COR-L47 (cell line): ENCODE measurements around the gene PLAU.
"Not testable (repeated sequence)": the region's sequence is repeated elsewhere in the genome, so short reads cannot be mapped to it uniquely, and the experiment has no call there.

Source experiments
- DNase-seq: peaks from one replicate; lab custom pipeline; 2025; lab: John Stamatoyannopoulos, UW

PLAU gene

DNA sequence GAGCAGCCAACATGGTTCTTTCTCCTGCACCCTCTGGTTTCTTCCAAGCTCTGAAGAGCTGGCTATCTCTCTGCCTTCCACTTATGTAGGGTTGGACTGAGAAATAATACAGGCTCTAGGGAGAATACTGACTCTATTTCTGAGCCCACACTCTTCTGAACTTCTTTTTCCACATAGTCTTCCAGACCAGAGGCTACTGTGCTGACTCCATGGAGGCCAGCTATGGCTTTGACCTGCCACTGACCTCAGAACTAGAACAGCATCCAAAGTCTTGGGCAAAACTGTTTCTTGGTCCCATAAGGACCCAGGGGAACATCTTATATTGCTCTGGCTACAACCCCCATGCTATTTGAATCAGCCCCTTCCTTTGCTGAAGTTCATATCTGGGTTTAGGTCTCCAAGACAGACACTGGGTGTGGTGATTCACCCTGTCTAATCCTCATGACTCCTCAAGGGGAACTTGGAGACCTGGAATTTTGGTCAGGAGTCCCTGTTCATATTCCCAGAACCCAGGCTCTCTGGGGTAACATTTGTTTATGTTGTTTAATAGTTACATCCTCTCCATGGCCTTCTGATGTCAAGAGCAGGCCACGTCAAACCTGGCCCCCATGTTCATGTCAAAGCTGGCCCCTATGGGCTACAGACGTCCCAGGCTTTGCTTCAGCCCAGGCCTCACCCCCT, 12.1 kb upstream of the PLAU start:
- no peak for DNase-seq

DNA sequence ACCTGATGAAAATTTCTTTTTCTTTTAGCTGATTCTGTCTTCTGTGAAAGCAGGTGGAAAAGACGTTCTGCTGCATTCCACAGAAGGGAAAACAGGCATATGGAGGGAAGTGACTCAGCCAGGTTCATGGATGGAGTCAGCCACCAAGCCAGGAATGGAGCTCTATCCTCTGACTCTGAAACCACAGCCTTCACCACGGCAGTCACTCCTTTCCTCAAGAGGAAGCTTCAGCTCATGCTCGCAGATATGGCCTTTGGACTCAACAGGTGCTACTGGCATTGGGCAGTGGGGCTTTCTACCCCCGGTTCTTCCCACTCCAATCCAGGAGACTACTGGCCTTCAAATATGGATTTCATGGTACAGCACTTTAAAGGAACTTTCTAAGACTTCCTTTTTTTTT, 11.5 kb upstream of the PLAU start:
- DNase-seq = no peak

DNA sequence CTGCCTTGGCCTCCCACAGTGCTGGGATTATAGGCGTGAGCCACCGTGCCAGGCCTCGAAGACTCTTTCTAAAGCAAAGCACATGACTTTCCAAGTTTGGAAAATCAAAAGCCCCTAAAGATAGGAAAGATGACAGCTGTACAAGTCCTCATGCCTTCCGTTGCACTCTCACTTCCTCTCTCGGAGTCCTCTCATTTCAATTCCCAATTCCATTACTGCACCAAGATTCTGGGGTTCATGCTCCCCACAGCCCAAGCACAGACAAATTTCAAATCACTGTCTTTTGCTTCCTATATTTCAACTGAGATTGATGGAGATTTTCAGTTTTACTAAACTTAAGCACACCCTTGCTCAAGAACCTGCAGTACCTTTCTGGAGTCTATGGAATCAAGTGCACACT, 10.9 kb upstream of the PLAU start:
- DNase-seq = no peak

DNA sequence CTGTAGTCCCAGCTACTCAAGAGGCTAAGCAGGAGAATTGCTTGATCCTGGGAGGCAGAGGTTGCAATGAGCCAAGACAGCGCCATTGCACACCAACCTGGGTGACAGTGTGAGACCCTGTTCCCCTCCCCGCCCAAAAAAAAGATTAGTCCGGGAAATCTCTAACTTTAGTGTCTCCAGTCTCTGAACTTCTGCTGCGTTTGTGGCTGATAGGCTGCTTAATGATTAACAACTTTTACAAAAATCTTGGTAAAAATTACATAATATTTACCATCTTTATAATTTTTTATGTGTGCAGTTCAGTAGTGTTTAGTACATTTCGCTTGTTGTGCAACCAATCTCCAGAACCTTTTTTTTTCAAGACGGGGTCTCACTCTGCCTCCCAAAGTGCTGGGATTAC, 9.7 kb upstream of the PLAU start:
- DNase-seq = no peak

DNA sequence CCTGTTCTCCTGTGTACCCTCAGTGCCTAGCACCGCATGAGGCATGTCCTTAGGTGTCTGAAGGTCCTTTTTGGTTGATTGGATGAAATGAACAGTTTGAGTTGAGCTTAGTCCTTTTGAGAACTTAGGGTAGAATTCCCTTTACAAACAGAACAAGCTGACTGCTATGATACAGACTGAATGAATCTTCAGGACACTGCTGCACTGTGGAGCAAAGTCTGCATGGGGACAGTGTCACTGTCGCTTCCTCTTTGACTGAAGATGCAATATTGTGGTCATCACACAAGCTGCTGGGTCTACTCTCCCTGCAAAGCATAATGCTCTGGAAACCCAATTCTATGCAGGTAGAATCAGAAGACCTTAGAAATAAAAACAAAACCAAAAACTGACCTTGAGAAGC, 8.6 kb upstream of the PLAU start:
- DNase-seq = no peak

DNA sequence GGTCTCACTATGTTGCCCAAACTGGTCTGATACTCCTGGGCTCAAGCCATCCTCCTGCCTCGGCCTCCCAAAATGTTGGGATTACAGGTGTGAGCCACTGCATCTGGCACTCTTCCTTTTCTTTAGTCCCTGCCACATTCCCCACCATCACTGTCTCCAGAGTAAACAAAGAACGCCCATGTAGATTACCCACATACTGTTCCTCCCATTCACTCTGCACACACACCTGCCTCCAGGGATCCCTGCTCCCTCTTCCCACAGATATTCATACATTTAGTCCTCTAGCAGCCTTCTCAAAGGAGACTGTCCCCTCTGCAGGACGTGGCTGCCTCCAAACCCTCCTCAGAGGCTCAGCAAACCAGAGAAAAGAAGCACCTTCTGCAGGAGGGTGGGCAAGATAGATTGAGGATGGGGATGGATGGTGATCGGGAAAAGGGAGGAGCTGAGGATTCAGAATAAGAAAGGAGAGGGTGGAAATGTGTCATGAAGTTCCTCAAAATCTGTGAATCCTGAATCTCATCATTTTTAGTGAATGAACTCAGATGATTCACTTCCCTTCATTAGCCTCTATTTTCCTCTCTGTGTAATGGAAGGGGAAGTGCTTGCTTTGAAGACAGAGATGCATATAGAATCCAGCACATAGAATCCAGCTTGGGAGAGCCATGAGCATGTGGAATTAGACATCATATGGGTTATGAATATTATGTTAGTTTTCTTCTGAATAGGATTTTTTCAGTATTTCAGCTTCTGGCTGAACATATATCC, 5.5 kb upstream of the PLAU start:
- DNase-seq = peak; percentile 29

DNA sequence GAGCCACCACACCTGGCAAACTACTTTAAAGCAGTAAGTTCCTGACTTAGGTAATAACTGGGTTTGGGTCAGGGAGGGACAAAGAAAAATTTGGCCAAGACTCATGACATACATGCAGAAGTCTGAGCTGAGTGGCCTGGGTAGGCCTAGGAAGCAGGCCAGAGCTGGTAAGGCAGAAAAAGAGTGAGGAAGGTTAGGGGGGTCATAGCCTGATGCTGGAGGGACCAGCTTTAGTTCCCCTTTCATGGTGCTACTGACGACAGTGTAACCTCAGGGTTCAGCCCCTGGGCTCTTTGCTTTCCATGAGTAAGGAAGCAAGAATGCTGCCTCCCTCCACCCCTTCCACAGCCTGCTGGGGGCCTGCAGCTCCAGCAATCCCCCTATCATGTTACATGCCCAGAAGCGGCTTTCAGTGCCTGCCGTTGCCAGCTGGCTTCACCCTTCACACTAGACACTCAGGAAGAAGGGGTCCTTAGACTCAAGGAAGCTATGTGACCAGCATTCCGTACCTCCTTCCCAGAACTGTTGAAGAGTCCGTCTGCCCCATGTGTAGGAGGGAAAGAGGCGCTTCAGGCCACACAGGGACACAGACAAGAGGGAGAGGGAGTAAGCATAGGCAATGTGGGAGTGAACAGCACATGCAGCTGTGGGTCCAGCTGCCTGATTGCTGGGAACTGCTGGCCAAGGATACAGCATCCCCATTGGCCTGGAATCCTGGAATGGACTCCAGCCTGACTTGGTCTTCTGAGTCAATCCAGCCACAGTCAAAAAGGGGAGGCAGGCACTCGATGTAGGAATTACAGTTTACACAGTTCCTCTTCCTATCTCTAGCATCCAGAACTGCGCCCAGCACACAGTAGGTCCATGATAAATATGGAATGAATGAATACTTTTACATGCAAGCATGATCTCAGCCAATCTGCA, 4.1 kb upstream of the PLAU start:
- DNase-seq = no peak

DNA sequence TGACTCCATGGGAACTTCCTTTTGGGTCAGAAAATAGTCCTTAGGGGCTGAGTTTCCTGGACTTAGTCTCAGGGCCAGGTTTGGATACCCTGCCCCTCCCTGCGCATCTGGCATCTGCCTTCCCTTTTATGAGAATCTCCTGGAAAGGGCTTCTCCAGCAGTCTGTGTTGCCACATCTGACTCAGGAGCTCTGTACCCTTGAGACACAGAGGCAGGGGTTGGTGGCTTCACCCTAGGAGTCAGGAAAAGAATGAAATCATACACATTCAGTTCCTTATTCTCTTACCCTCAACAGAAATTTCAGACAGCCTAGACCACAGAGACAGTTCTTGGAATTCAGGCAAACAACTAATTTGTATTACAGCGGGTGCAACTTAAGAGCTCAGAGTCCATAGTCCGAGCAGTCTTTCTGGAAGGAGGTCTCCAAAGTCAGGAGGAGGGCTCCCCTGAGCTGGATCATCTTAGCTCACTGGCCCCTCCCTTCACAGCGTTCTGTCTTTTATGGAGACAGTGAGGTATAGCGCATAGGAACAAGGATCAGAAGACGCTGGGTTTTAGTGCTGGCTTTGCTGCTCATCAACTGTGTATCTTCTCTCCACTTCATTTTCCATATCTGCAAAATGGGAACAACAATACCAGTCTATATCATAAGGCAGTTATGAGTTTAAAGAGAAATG, 3.0 kb upstream of the PLAU start:
- no peak for DNase-seq

DNA sequence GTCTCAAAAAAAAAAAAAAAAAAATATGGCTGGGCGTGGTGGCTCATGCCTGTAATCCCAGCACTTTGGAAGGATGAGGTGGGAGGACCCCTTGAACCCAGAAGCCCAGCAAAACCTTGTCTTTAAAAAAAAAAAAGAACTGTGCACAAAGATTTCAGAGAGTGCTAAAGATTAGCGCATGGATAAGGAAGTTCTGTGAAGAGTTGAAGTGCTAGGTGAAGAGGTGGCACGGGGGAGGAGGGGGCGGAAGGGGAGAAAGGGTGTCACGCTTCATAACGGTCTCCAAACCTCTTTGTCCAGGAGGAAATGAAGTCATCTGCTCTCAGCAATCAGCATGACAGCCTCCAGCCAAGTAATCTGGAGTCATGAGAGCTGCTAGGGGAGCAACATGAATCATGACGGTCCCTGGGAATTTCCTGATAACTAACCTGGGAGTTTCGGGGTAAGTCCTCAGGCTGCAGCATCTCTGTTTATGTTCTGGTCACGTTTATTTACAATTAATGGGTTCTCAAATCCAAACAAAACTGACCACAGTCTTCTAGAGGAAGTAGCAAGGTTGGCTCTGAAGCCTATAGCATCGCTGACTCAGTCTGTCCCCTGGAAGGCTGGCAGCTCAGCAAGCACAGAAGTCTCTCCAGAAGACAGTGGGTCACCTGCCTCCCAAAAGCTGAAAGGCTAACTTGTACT, 1.9 kb upstream of the PLAU start:
- no peak for DNase-seq

DNA sequence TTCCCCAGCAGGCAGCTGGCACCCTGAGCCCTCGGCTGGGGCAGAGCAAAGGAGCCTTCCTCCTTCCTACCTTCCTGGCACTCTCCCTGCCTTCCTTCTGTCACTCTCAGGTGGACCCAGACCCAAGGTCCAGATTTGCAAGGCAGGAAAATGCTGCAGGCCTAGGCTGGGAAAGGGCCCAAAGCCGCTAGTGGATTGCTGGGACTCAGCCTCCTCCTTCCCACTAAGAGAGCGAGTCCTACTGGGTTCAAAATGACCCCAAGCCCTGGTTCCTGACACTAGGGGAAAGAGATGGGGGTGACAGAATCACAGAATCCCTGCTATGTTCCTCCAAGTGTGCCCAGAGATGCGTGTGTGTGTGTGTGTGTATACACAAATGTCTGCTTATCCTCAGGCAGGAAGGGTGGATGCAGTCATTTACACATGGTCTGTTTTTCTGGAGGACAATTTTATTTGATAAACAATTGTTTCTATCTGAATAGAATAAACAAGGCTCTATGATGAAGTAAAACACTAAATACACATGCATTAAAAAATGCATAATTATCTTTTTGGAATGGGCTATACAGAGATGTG, 1.3 kb upstream of the PLAU start:
- DNase-seq = no peak

DNA sequence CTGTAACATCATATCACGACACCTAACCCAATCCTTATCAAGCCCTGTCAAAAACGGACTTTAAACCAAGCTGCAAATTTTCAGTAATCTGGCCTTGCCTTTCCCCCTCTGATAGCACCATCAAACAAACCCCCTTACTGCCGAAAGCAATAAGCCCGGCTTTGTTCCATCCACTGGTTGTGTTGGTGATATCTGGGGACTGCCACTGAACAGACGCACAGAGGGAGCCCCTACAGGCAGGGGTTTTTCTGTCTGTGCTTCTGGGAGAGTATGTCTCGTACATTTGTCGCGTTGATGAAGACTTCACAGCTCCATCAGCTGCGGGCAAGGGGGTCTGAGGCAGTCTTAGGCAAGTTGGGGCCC, 550 bp upstream of the PLAU start:
- DNase-seq = no peak

DNA sequence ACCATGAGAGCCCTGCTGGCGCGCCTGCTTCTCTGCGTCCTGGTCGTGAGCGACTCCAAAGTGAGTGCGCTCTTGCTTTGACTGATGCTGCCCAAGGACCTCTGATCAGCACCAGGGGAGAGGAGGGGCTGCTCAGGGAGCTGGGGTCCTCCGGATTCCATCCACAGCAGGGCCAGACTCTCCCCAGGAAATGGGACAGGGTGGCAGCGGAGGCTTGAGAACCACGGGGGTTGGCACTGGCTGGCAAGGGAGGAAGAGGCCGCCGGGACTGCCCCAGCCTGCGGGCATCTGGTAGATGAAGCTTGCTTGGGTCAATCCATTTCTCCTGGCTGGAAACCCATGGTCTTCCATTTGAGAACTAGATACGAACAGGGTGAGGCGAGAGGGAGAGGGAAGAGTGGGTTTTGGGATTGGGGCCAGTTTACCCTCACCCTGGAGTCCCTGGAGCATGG, 647 bp downstream of the PLAU start:
- no peak for DNase-seq

DNA sequence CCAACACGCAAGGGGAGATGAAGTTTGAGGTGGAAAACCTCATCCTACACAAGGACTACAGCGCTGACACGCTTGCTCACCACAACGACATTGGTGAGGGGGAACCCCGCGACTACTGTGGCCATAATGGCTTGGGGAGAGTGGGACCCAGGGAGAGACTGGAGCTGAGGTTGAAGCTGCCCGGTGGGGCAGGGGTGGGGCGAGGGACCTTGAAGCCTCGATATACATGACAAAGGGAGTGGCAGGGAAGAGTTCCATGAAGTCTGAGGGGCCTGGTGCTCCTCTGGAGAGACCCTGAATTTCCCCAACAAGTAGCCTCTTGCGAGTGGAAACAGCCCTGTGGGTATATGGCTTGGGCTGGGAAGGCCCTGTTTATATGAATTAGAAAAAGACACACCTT, 3.1 kb downstream of the PLAU start:
- no peak for DNase-seq

DNA sequence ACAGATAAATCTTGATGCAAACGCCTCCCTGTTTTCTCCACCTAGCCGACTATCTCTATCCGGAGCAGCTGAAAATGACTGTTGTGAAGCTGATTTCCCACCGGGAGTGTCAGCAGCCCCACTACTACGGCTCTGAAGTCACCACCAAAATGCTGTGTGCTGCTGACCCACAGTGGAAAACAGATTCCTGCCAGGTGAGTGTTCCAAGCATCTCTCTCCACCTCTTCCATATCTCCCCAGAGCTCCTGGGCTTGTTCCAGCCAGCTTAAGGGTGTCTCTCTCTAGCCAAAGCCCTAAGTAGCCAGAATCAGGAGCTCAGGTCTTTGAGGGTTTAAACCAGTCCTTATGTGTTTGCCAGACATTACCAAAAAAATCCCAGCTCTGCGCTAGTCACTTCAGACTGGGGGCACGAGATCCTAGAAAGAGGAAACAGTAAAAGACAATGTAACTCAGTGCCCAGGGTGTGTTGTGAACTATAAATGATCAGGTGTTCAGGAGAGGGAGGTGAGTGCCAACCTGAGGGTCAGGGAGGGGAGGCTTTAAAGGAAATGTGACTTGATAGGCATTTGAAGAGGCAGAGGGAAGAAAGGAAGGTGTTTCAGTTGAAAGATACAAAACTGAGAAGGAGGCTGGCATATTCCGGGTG, 4.4 kb downstream of the PLAU start:
- DNase-seq = no peak

DNA sequence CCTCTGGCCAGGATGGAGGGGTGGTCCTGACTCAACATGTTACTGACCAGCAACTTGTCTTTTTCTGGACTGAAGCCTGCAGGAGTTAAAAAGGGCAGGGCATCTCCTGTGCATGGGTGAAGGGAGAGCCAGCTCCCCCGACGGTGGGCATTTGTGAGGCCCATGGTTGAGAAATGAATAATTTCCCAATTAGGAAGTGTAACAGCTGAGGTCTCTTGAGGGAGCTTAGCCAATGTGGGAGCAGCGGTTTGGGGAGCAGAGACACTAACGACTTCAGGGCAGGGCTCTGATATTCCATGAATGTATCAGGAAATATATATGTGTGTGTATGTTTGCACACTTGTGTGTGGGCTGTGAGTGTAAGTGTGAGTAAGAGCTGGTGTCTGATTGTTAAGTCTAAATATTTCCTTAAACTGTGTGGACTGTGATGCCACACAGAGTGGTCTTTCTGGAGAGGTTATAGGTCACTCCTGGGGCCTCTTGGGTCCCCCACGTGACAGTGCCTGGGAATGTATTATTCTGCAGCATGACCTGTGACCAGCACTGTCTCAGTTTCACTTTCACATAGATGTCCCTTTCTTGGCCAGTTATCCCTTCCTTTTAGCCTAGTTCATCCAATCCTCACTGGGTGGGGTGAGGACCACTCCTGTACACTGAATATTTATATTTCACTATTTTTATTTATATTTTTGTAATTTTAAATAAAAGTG, 6.0 kb downstream of the PLAU start:
- DNase-seq = no peak

DNA sequence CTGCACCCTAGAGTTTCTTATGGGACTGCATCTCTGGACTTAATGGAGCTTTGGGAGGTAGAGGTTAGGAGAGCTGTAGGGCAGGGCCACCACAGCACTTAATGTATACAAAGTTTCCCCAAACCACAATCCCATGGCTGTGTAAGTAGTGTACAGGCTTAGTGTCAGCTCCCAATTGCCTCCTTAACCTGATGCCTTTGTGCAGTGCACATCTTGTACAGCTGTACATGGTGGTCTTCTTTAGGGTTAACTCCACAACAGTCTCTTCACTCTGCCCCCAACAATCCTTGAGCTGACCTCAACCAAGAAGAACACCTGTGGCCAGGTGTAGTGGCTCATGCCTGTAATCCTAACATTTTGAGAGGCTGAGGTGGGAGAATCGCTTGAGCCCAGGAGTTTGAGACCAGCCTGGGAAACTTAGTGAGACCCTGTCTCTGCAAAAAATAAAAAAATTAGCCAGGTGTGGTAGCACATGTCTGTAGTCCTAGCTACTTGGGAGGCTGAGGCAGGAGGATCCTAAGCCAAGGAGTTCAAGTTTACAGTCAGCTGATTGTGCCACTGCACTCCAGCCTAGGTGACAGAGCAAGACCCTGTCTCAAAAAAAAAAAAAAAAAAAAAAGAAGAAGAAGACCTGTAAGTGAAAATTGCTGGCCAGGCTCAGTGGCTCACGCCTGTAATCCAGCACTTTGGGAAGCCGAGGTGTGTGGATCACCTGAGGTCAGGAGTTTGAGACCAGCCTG, 6.8 kb downstream of the PLAU start:
- no peak for DNase-seq

DNA sequence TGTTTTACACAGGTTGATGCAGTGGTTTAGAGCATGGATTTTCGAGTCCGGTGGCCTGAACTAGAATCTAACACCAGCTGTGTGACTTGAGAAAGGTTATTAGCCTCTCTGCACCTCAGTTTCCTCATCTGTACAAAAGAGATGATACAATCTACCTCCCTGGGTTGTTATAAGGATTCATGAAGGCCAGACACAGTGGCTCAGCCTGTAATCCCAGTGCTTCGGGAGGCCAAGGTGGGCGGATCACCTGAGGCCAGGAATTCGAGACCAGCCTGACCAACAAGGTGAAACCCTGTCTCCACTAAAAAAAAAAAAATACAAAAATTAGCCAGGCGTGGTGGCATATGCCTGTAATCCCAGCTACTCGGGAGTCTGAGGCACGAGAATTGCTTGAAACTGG, 8.5 kb downstream of the PLAU start:
- not testable (repeated sequence) for DNase-seq

DNA sequence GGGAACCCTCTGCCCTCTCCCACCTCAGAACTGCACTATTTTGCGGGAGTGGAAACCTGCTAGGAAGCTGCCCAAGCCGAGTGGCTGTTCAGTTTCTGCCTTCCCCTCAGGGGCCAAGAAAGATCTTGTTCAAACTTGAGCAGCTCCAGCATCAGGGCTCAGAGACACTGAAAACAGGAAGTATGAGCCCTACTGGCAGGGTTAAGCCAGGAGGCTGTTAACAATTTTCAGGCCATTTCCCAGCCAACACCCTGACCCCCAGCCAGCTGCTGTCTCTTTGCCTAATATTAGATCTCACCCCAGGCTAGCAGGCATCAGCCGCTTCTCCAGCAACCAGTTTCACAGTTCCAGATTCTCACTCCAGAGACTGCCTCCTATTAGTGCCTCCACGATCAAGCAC, 9.2 kb downstream of the PLAU start:
- DNase-seq = no peak
